B cell (primary cell): ENCODE data around the gene DBET. TPM values are rescaled to one million over a fixed set of nuclear protein-coding genes. Genes with fewer than 3 reads are reported as not detected.

Source experiments
- ATAC-seq: fragments of 200-7000 bp; cut with Tn5 transposase; one replicate; pipeline ENCODE4 v1.10.0; 2021; ENCODE audit warnings: low read depth, mild to moderate bottlenecking, moderate number of reproducible peaks, moderate library complexity
- CTCF ChIA-PET: fragments of 350-600 bp; sonication (Branson Sonifier 250); formaldehyde crosslinking; loops from one replicate; lab custom pipeline; 2021; ENCODE audit warnings: antibody characterized with exemption, inconsistent platforms; lab: Charles Lee
- POLR2A ChIA-PET: fragments of 350-600 bp; sonication (Branson Sonifier 250); formaldehyde crosslinking; loops from one replicate; lab custom pipeline; 2021; ENCODE audit warnings: antibody characterized with exemption; lab: Charles Lee
- DNase-seq: peaks from one replicate; pipeline ENCODE4 v3.0.0; 2013
- H2AFZ ChIP-seq: 2 replicates; pipeline ENCODE4 v1.6.1; 2012; ENCODE audit warnings: mild to moderate bottlenecking, low read depth, low read length; ENCODE audit not compliant: insufficient read depth, poor library complexity, severe bottlenecking
- H3K27ac ChIP-seq, 2 donors: 1 replicate in 1 of 2; 2 replicates in 1 of 2; pipeline ENCODE4 v1.5.1; 2012 to 2013; ENCODE audit warnings: low read length in 2 of 2, mild to moderate bottlenecking in 2 of 2, moderate library complexity in 1 of 2
- H3K27me3 ChIP-seq, 4 experiments: fragments of 200-600 bp in 1 of 4; sonication (generic) in 1 of 4; replicated peaks in 1 of 4; 1 replicate in 2 of 4; 2 replicates in 2 of 4; pipeline versions ENCODE4 v1.6.1 to v1.7.0; 2013 to 2016; ENCODE audit warnings: low read length in 3 of 4, mild to moderate bottlenecking in 2 of 4, mixed read lengths in 1 of 4, moderate library complexity in 1 of 4; ENCODE audit not compliant: insufficient read depth in 4 of 4, control insufficient read depth in 3 of 4; ENCODE audit errors: control extremely low read depth in 1 of 4
- H3K36me3 ChIP-seq, 2 experiments: replicated peaks in 1 of 2; 1 replicate in 1 of 2; 2 replicates in 1 of 2; pipeline versions ENCODE4 v1.6.1 to v1.7.1; 2013; ENCODE audit warnings: low read length in 1 of 2; ENCODE audit not compliant: insufficient read depth in 2 of 2, control insufficient read depth in 1 of 2; ENCODE audit errors: control extremely low read depth in 1 of 2, extremely low read depth in 1 of 2
- H3K4me1 ChIP-seq, 2 donors: fragments of 200-600 bp in 1 of 2; sonication (generic) in 1 of 2; 1 replicate in 1 of 2; 2 replicates in 1 of 2; pipeline versions ENCODE4 v1.5.1 to v1.6.1; 2013 to 2017; ENCODE audit warnings: low read length in 2 of 2; ENCODE audit not compliant: control insufficient read depth in 2 of 2, insufficient read depth in 2 of 2
- H3K4me2 ChIP-seq: replicated peaks from 2 replicates; pipeline ENCODE3; 2012; ENCODE audit warnings: mild to moderate bottlenecking, low read depth, low read length; ENCODE audit not compliant: poor library complexity, severe bottlenecking
- H3K4me3 ChIP-seq, 5 experiments: fragments of 200-600 bp in 1 of 5; sonication (generic) in 1 of 5; 1 replicate in 3 of 5; 2 replicates in 2 of 5; pipeline versions ENCODE4 v1.5.1 to v1.7.0; 2011 to 2016; ENCODE audit warnings: low read length in 4 of 5, mild to moderate bottlenecking in 4 of 5, low read depth in 2 of 5, control low read depth in 1 of 5, moderate library complexity in 1 of 5; ENCODE audit not compliant: insufficient read depth in 1 of 5; ENCODE audit errors: control extremely low read depth in 1 of 5, extremely low read depth in 1 of 5
- H3K79me2 ChIP-seq: fragments of 200-600 bp; sonication (generic); one replicate; pipeline ENCODE4 v1.6.0; 2016; ENCODE audit warnings: low read length; ENCODE audit not compliant: control insufficient read depth, insufficient read depth
- H3K9ac ChIP-seq: fragments of 200-600 bp; sonication (generic); 2 replicates; pipeline ENCODE4 v1.6.1; 2017; ENCODE audit warnings: mild to moderate bottlenecking, low read length, moderate library complexity
- H3K9me3 ChIP-seq, 3 donors: one replicate each; pipeline versions ENCODE4 v1.6.1 to v1.7.1; 2013; ENCODE audit warnings: low read length in 2 of 3; ENCODE audit not compliant: control insufficient read depth in 2 of 3, insufficient read depth in 1 of 3; ENCODE audit errors: control extremely low read depth in 1 of 3
- H4K20me1 ChIP-seq: 2 replicates; pipeline ENCODE4 v1.6.0; 2012; ENCODE audit warnings: mild to moderate bottlenecking, low read length; ENCODE audit not compliant: insufficient read depth, control insufficient read depth, poor library complexity, severe bottlenecking
- H3K27ac Mint-ChIP-seq: one replicate; pipeline ENCODE4 v1.8.0; 2021; ENCODE audit warnings: mixed read lengths
- H3K27me3 Mint-ChIP-seq: one replicate; pipeline ENCODE4 v1.8.0; 2021; ENCODE audit warnings: mixed read lengths
- H3K4me1 Mint-ChIP-seq: one replicate; pipeline ENCODE4 v1.8.0; 2021; ENCODE audit warnings: mixed read lengths
- H3K4me3 Mint-ChIP-seq: one replicate; pipeline ENCODE4 v1.8.0; 2021; ENCODE audit warnings: mixed read lengths
- H3K9me3 Mint-ChIP-seq: one replicate; pipeline ENCODE4 v1.8.0; 2022; ENCODE audit warnings: mixed read lengths; ENCODE audit not compliant: insufficient read depth
- EZH2 ChIP-seq: IDR thresholded peaks from 2 replicates; pipeline ENCODE4 v1.6.1; 2012; ENCODE audit warnings: borderline replicate concordance, low read depth, mild to moderate bottlenecking, moderate library complexity, low read length; ENCODE audit not compliant: insufficient read depth, poor library complexity, severe bottlenecking
- WGBS: methylation state at CpG from one replicate; pipeline ENCODE4 v1.1.5; 2013; ENCODE audit warnings: missing lambda C conversion rate; ENCODE audit not compliant: insufficient coverage; 5-methylcytosine and 5-hydroxymethylcytosine counted together
- intact Hi-C: fragments of 100-400 bp; cut with micrococcal nuclease; formaldehyde crosslinking; loops from one replicate; pipeline ENCODE4 v1.10.0; 2022
- polyA plus RNA-seq: library from polyadenylated mRNA; depleted of rRNA; stranded (reverse); fragments of >200 nt; gene quantifications from 2 replicates; pipeline ENCODE4 v1.2.3, GENCODE V29; 2012
- total RNA-seq, 2 donors: library from RNA; stranded (reverse); fragments of 120-200 nt in 1 of 2; gene quantifications; 1 replicate in 1 of 2; 2 replicates in 1 of 2; pipeline versions ENCODE4 v1.2.3 to v1.2.4, GENCODE V29; 2013 to 2022
- TF ChIP-seq, protein P1 (sequence below): fragments of 200-600 bp; IDR thresholded peaks from one replicate; pipeline ENCODE4 v1.8.0; 2022; ENCODE audit warnings: antibody characterized with exemption, mild to moderate bottlenecking

DBET gene
- total and polyA plus RNA-seq, 2 donors (not counting 1 experiment from before 2014, with no cell fraction given): not detected

DNA sequence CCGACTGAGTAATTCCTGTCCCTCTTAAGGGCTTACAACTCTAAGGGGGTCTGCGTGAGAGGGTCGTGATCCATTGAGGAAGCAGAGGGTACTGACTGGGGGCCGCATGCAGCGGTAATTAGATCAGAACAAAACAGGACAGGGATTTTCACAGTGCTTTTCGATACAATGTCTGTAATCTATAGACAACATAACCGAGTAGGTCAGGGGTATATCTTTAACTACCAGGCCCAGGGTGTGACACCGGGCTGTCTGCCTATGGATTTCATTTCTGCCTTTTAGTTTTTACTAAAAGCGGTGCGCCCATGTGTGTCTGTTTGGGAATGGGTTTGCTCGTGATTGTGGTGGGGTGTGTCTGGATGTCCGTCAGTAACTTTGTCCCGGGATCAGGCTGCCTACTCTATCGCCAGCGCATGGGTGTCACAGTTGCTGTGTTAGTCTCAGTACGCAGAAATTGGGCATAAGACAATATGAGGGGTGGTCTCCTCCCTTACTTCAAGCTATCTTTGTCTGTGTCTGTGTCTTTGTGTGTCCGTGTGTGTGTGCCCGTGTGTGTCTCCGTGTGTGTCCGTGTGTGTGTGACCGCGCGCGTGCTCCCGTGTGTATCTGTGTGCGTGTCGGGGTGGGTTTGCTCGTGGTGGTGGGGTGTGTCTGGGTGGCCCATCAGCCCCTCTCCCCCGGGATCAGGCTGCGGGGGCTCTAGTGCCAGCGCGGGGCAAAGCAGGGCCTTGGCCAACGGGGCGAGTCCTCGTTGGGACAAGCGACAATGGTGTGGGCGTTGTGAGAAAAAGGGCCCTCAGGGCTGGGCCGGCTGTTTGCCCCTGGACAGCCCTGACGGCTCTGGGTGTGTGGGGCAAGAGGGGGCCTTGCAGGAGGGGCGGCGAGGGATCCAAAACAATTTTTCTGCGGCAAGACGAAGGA lies 47.7 kb upstream of the DBET start:
- ATAC-seq (no peak), DNase-seq (no peak)
- Mint-ChIP-seq H3K9me3 (no peaks in the 10 kb centered on the region), H3K27me3 (peaks cover 70% of the 10 kb centered on the region), H3K4me1 (peaks cover 21% of the 10 kb centered on the region), H3K4me3 (peak overlapping the region; percentile 66), H3K27ac (no peak overlapping the region)
- no peak overlapping the region for H3K27ac ChIP-seq
- H4K20me1 ChIP-seq: no peaks in the 10 kb centered on the region
- H3K4me2 ChIP-seq: no peak overlapping the region
- no peaks in the 10 kb centered on the region for H3K36me3 ChIP-seq
- intact Hi-C loops: no loop called here
- TF ChIP-seq, protein P1, sequence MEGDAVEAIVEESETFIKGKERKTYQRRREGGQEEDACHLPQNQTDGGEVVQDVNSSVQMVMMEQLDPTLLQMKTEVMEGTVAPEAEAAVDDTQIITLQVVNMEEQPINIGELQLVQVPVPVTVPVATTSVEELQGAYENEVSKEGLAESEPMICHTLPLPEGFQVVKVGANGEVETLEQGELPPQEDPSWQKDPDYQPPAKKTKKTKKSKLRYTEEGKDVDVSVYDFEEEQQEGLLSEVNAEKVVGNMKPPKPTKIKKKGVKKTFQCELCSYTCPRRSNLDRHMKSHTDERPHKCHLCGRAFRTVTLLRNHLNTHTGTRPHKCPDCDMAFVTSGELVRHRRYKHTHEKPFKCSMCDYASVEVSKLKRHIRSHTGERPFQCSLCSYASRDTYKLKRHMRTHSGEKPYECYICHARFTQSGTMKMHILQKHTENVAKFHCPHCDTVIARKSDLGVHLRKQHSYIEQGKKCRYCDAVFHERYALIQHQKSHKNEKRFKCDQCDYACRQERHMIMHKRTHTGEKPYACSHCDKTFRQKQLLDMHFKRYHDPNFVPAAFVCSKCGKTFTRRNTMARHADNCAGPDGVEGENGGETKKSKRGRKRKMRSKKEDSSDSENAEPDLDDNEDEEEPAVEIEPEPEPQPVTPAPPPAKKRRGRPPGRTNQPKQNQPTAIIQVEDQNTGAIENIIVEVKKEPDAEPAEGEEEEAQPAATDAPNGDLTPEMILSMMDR: no peak
- TF ChIP-seq EZH2: no peak
- no peak overlapping the region for H3K9ac ChIP-seq
- H3K4me3 ChIP-seq: no peak overlapping the region
- H2AFZ ChIP-seq: no peak overlapping the region
- H3K9me3 ChIP-seq: peaks cover 0 to 63% (median 0%) of the 10 kb centered on the region in 3 donors
- peaks cover 0 to 70% (median 29%) of the 10 kb centered on the region in 4 experiments for H3K27me3 ChIP-seq
- 22% methylated on average over 34 of the region's 43 CpGs for WGBS
- POLR2A ChIA-PET: no interaction called here
- CTCF ChIA-PET: no interaction called here
- H3K79me2 ChIP-seq: no peaks in the 10 kb centered on the region
- peaks cover 9 to 28% of the 10 kb centered on the region in 2 donors for H3K4me1 ChIP-seq
